ENCODE data around the gene DIS3L2.

The DIS3L2 gene

DNA sequence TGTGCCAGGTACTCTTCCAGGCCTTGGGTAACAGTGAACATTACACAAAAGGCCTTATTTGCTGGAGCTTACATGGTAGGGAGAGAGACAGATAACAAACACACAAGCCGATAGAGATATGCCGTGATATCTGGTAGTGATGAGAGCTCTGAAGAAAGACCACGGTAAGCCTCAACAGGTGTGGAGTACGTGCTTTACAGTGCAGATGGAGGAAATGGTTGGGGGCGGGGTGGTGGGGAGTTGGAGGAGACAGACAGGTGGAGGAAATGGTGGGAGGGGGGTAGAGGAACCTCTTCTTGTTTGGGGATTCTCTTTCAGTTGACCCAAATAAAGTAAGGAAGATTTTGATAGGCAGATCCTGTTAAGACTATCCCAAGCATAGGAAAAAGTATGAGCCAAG lies 276.0 kb downstream of the DIS3L2 start:
- TF ChIP-seq CTCF (IDR thresholded peaks at IDR 0.05; ENCODE audit: low read depth, low read length): no peak
- H3K4me3 ChIP-seq (ENCODE audit: low read depth, low read length): no peak overlapping the region

GRCh38 chr2:232238108-232238507 lies 276.6 kb downstream of the DIS3L2 start:
- H3K4me3 ChIP-seq (ENCODE audit: low read depth, low read length): no peak overlapping the region
- TF ChIP-seq CTCF (IDR thresholded peaks at IDR 0.05; ENCODE audit: low read depth, low read length): no peak

DNA sequence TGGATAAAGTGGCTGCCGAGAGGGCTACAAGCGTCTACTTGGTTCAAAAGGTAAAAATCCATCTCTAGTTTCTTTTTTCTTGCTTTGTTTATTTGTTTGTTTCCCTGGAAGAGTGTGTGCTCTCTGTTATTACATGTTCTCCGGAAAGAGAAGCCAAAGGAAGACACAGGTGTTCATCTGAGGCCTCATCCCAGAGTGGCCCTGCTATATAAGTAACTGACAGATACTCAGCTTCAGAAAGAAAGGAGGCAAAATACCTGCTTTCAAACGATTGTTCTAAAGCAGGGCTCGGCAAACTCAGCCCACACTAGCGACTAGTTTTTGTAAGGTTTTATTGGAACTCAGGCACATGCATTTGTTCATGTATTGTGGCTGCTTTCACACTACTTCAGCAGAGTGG lies 277.1 kb downstream of the DIS3L2 start:
- TF ChIP-seq CTCF (IDR thresholded peaks at IDR 0.05; ENCODE audit: low read depth, low read length): no peak
- H3K4me3 ChIP-seq (ENCODE audit: low read depth, low read length): no peak overlapping the region

DNA sequence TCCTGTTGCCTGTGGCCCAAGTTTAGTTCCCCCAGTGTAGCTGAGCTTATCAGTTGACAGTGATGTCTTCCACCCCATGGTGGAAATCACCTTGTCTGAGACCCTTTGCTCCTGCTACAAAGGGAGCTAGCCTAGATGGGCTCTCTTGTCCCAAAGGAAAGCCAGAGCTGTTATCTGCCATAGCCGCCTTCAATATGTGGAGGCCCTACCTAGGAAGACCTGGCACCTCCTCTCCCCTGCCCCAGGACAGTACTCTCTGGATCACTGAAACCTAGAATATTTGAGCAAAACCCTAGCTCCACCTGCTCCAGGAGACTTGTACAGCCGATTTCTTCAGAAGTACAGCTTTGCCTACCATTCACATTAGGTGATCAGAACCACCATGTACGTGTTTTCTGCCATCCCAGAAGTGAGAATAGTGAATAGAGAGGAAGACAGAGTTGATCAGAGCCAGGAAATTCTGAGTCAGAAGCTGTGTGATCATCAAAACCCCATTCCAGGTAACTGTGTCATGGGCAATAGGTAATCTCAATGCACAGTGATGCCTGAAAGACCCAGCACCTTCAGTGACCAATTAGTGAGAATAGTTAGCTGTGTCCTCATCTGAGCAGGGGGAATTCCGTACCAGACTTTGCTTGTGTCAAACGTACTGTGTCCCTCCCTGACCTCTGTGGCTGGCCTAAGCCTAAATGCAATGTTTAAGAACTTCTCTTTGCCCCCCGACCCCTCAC lies 278.6 kb downstream of the DIS3L2 start:
- TF ChIP-seq CTCF (IDR thresholded peaks at IDR 0.05; ENCODE audit: low read depth, low read length): no peak

DNA sequence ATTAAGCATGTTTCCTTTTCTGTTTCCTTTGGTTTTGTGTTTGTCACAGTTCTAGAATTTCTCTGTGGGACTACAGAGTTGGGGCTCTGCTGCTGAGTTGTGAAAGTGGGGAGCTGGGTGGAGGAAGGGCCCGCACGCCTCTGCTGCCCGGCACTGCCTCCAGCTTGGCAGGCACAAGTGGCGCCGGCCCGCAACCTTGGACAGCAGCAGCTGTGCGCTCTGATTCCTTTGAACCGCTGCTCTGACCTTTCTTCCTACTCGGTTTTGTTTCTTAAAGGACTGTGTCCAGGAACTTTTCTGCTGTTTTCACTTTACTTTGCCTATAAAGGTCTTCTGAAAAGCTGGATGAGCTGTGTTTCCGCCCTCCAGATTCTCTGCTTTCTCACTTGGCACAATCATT lies 279.4 kb downstream of the DIS3L2 start:
- no peak overlapping the region for H3K4me3 ChIP-seq (ENCODE audit: low read depth, low read length)
- no peak for TF ChIP-seq CTCF (IDR thresholded peaks at IDR 0.05; ENCODE audit: low read depth, low read length)

More for the DNA sequence above, 278.6 kb downstream of the DIS3L2 start:
- H3K4me3 ChIP-seq (ENCODE audit: low read depth, low read length): no peak overlapping the region

- no peak for TF ChIP-seq CTCF (IDR thresholded peaks at IDR 0.05; ENCODE audit: low read depth, low read length)
- no peak overlapping the region for H3K4me3 ChIP-seq (ENCODE audit: low read depth, low read length)
These were observed 280.8 kb downstream of the DIS3L2 start for GRCh38 chr2:232242316-232242715.

DNA sequence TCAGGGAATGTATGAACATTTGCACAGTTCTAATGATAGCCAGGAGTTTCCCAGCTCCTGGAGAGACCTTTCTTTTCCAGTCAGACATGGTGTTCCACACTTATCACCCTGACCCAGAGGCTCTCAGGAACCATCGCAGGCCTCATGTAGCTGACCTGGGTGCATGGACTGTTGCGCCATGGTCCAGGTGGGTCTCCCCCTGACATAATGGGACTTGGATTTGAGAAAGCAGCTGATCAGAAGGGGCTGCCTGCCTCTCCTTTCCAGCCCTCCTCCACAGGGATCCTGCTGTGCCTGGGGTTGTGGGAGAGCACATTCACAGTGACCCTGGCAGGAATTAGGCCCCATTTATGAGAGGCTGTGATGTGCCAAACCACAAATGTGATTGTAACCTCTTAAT lies 283.6 kb downstream of the DIS3L2 start:
- no peak for TF ChIP-seq CTCF (IDR thresholded peaks at IDR 0.05; ENCODE audit: low read depth, low read length)
- no peak overlapping the region for H3K4me3 ChIP-seq (ENCODE audit: low read depth, low read length)

Measured in WI38 (cell line).